OCI-LY1 (cell line): Measurements from ENCODE around the gene AGAP1.

ENCODE experiments used
- H2AFZ ChIP-seq: fragments of 200-600 bp; sonication (generic), shearing (Covaris generic); 2 replicates; pipeline ENCODE4 v1.6.0; 2014; ENCODE audit warnings: antibody characterized with exemption, mild to moderate bottlenecking, low read length
- H3F3A ChIP-seq: fragments of 200-600 bp; sonication (generic), shearing (Covaris generic); 2 replicates; pipeline ENCODE4 v1.6.0; 2014; ENCODE audit warnings: mild to moderate bottlenecking, antibody characterized with exemption, low read length, moderate library complexity; ENCODE audit not compliant: insufficient read depth
- H3K27ac ChIP-seq: fragments of 200-600 bp; sonication (generic); 2 replicates; pipeline ENCODE4 v1.5.1; 2014; ENCODE audit warnings: low read length, mixed run types, mild to moderate bottlenecking, low read depth; ENCODE audit not compliant: poor library complexity, severe bottlenecking
- H3K27me3 ChIP-seq: fragments of 200-600 bp; sonication (generic); 2 replicates; pipeline ENCODE4 v1.6.0; 2014; ENCODE audit warnings: antibody characterized with exemption, mild to moderate bottlenecking, low read length, moderate library complexity; ENCODE audit not compliant: insufficient read depth
- H3K36me3 ChIP-seq: fragments of 200-600 bp; sonication (generic); 2 replicates; pipeline ENCODE4 v1.6.1; 2014; ENCODE audit warnings: mild to moderate bottlenecking, antibody characterized with exemption, low read length, moderate library complexity, mixed read lengths; ENCODE audit not compliant: insufficient read depth
- H3K4me1 ChIP-seq: fragments of 200-600 bp; sonication (generic); 2 replicates; pipeline ENCODE4 v1.5.1; 2014; ENCODE audit warnings: mild to moderate bottlenecking, low read length, moderate library complexity; ENCODE audit not compliant: insufficient read depth, severe bottlenecking
- H3K4me2 ChIP-seq: fragments of 200-600 bp; sonication (generic), shearing (Covaris generic); 2 replicates; pipeline ENCODE4 v1.6.1; 2014; ENCODE audit warnings: low read length
- H3K4me3 ChIP-seq: fragments of 200-600 bp; sonication (generic); 2 replicates; pipeline ENCODE4 v1.5.1; 2014; ENCODE audit warnings: low read length, low read depth, mild to moderate bottlenecking, mixed read lengths; ENCODE audit not compliant: poor library complexity, severe bottlenecking
- H3K79me2 ChIP-seq: fragments of 200-600 bp; shearing (Covaris generic); 2 replicates; pipeline ENCODE4 v1.6.1; 2016; ENCODE audit warnings: mixed run types, low read length, mixed read lengths; ENCODE audit not compliant: insufficient read depth
- H3K9ac ChIP-seq: fragments of 200-600 bp; sonication (generic), shearing (Covaris generic); 2 replicates; pipeline ENCODE4 v1.6.1; 2014; ENCODE audit warnings: mild to moderate bottlenecking, low read length, mixed read lengths
- H3K9me2 ChIP-seq: fragments of 200-600 bp; sonication (generic), shearing (Covaris generic); 2 replicates; pipeline ENCODE4 v1.6.1; 2014; ENCODE audit warnings: low read depth, mild to moderate bottlenecking, low read length, mixed read lengths
- H3K9me3 ChIP-seq: fragments of 200-600 bp; shearing (Covaris generic); 2 replicates; pipeline ENCODE4 v1.6.1; 2014; ENCODE audit warnings: low read length, mixed read lengths
- H4K20me1 ChIP-seq: fragments of 200-600 bp; sonication (generic), shearing (Covaris generic); 2 replicates; pipeline ENCODE4 v1.6.0; 2016; ENCODE audit warnings: mild to moderate bottlenecking, low read length; ENCODE audit not compliant: insufficient read depth
- EZH2 ChIP-seq: fragments of 200-600 bp; sonication (generic), shearing (Covaris generic); IDR thresholded peaks from 2 replicates; pipeline ENCODE4 v1.8.0; 2017; ENCODE audit warnings: borderline replicate concordance, mixed run types, mild to moderate bottlenecking, antibody characterized with exemption, low read length, moderate library complexity, mixed read lengths
- TF ChIP-seq, protein P1 (sequence below): fragments of 200-600 bp; sonication (generic), shearing (Covaris generic); IDR thresholded peaks from 2 replicates; pipeline ENCODE4 v1.5.1; 2017; ENCODE audit warnings: mild to moderate bottlenecking, antibody characterized with exemption, low read length, moderate library complexity, mixed read lengths

AGAP1 gene

GRCh38 chr2:236143811-236144210 lies 650.0 kb downstream of the AGAP1 start:
- no peaks in the 10 kb centered on the region for H3F3A ChIP-seq
- H3K36me3 ChIP-seq = no peaks in the 10 kb centered on the region
- no peak overlapping the region for H3K9ac ChIP-seq
- TF ChIP-seq EZH2 = no peak
- TF ChIP-seq, protein P1, sequence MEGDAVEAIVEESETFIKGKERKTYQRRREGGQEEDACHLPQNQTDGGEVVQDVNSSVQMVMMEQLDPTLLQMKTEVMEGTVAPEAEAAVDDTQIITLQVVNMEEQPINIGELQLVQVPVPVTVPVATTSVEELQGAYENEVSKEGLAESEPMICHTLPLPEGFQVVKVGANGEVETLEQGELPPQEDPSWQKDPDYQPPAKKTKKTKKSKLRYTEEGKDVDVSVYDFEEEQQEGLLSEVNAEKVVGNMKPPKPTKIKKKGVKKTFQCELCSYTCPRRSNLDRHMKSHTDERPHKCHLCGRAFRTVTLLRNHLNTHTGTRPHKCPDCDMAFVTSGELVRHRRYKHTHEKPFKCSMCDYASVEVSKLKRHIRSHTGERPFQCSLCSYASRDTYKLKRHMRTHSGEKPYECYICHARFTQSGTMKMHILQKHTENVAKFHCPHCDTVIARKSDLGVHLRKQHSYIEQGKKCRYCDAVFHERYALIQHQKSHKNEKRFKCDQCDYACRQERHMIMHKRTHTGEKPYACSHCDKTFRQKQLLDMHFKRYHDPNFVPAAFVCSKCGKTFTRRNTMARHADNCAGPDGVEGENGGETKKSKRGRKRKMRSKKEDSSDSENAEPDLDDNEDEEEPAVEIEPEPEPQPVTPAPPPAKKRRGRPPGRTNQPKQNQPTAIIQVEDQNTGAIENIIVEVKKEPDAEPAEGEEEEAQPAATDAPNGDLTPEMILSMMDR = no peak
- no peak overlapping the region for H3K27ac ChIP-seq
- H3K9me2 ChIP-seq = no peaks in the 10 kb centered on the region
- H2AFZ ChIP-seq = no peak overlapping the region
- no peaks in the 10 kb centered on the region; the same call in 1 of the 2 replicates for H3K27me3 ChIP-seq
- H3K79me2 ChIP-seq = no peaks in the 10 kb centered on the region
- no peaks in the 10 kb centered on the region for H3K4me1 ChIP-seq
- no peaks in the 10 kb centered on the region for H3K9me3 ChIP-seq
- no peak overlapping the region for H3K4me3 ChIP-seq
- H4K20me1 ChIP-seq = no peaks in the 10 kb centered on the region
- H3K4me2 ChIP-seq = no peak overlapping the region

DNA sequence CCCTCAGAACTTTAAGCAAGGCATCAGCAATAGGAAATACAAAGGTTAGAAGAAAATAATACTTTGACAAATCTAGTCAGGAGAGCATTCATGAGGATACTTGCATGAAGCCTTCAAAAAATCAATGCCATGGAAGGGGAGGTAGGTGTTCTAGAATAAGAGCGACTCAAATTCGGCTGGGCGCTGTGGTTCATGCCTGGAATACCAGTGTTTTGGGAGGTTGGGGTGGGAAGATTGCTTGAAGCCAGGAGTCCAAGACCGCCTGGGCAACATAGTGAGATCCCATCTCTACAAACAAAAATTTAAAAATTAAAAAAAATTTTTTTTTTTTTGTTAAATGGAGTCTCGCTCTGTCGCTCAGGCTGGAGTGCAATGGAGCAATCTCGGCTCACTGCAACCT lies 652.6 kb downstream of the AGAP1 start:
- Histone ChIP-seq H3F3A (no peaks in the 10 kb centered on the region), H3K9ac (no peak overlapping the region), H3K79me2 (no peaks in the 10 kb centered on the region), H3K27ac (no peak overlapping the region), H3K9me2 (no peaks in the 10 kb centered on the region), H2AFZ (no peak overlapping the region), H3K27me3 (no peaks in the 10 kb centered on the region; the same call in 1 of the 2 replicates), H4K20me1 (no peaks in the 10 kb centered on the region), H3K36me3 (no peaks in the 10 kb centered on the region), H3K4me3 (no peak overlapping the region), H3K4me1 (no peaks in the 10 kb centered on the region), H3K4me2 (no peak overlapping the region), H3K9me3 (no peaks in the 10 kb centered on the region)
- no peak for TF ChIP-seq EZH2
- TF ChIP-seq, protein P1 = no peak

DNA sequence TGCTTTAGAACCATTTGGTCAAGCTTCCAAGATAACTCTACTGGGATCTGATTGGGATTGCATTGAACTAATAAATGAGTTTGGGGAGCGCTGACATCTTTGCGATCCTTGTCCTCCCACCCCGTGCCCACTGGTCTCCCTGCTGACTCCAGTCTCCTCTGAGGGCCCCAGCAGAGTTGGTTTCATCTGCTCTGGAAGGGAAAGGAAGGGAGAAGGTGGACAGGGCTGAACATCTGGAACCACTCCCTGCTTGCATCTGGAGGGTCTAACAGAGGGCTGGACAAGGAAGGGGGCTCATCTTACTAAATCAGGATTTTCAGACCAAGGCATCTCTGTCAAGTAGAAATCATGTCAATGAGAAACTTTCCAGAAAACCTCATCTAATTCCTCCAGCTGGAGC lies 661.6 kb downstream of the AGAP1 start:
- TF ChIP-seq, protein P1 = no peak
- no peak for TF ChIP-seq EZH2
- H3K4me1 ChIP-seq = no peaks in the 10 kb centered on the region
- H3K4me3 ChIP-seq = no peak overlapping the region
- H3K27ac ChIP-seq = no peak overlapping the region
- no peak overlapping the region for H3K9ac ChIP-seq
- H3K27me3 ChIP-seq = no peaks in the 10 kb centered on the region
- H3K9me3 ChIP-seq = no peaks in the 10 kb centered on the region
- no peaks in the 10 kb centered on the region for H4K20me1 ChIP-seq
- H3K9me2 ChIP-seq = no peaks in the 10 kb centered on the region
- H3K79me2 ChIP-seq = no peaks in the 10 kb centered on the region
- H3K4me2 ChIP-seq = no peak overlapping the region
- H3F3A ChIP-seq = no peaks in the 10 kb centered on the region
- H3K36me3 ChIP-seq = no peaks in the 10 kb centered on the region
- no peak overlapping the region for H2AFZ ChIP-seq
